Mesenchymal stem cell (in vitro differentiated cells and primary cell): ENCODE measurements around the gene MALRD1.

ENCODE experiments used
- DNase-seq: peaks from one replicate; pipeline ENCODE4 v3.0.0-alpha.2; 2013
- H2AFZ ChIP-seq: one replicate; pipeline ENCODE4 v1.6.1; 2013; ENCODE audit warnings: low read depth, mild to moderate bottlenecking, control low read depth, inconsistent platforms, low read length, moderate library complexity
- H2AK5ac ChIP-seq: 2 replicates; pipeline ENCODE4 v1.6.1; 2013; ENCODE audit warnings: low read length, moderate library complexity, mild to moderate bottlenecking, inconsistent platforms; ENCODE audit not compliant: severe bottlenecking
- H2BK120ac ChIP-seq: one replicate; pipeline ENCODE4 v1.6.1; 2013; ENCODE audit warnings: low read depth, mild to moderate bottlenecking, inconsistent platforms, low read length, moderate library complexity
- H2BK12ac ChIP-seq, 2 experiments: one replicate each; pipeline ENCODE4 v1.6.1; 2013; ENCODE audit warnings: inconsistent platforms in 2 of 2, low read length in 2 of 2, mild to moderate bottlenecking in 2 of 2, moderate library complexity in 2 of 2, control low read depth in 1 of 2
- H2BK15ac ChIP-seq: one replicate; pipeline ENCODE4 v1.6.1; 2013; ENCODE audit warnings: mild to moderate bottlenecking, low read depth, inconsistent platforms; ENCODE audit not compliant: poor library complexity, severe bottlenecking
- H2BK5ac ChIP-seq: 2 replicates; pipeline ENCODE4 v1.6.1; 2013; ENCODE audit warnings: low read depth, mild to moderate bottlenecking, low read length, control low read depth, inconsistent platforms; ENCODE audit not compliant: poor library complexity, severe bottlenecking
- H3K14ac ChIP-seq, 2 experiments: one replicate each; pipeline ENCODE4 v1.6.1; 2013; ENCODE audit warnings: inconsistent platforms in 2 of 2, low read length in 2 of 2, control low read depth in 1 of 2, mild to moderate bottlenecking in 1 of 2, moderate library complexity in 1 of 2
- H3K18ac ChIP-seq, 2 experiments: one replicate each; pipeline ENCODE4 v1.6.1; 2013; ENCODE audit warnings: inconsistent platforms in 2 of 2, low read length in 2 of 2, control low read depth in 1 of 2, low read depth in 1 of 2, mild to moderate bottlenecking in 1 of 2
- H3K23ac ChIP-seq, 2 experiments: one replicate each; pipeline ENCODE4 v1.6.1; 2013; ENCODE audit warnings: inconsistent platforms in 2 of 2, low read length in 2 of 2, mild to moderate bottlenecking in 2 of 2, moderate library complexity in 2 of 2, control low read depth in 1 of 2
- H3K27ac ChIP-seq: 2 replicates; pipeline ENCODE4 v1.5.1; 2013; ENCODE audit warnings: mild to moderate bottlenecking, moderate library complexity, low read length, control low read depth, inconsistent platforms; ENCODE audit not compliant: poor library complexity, severe bottlenecking
- H3K27me3 ChIP-seq, 2 experiments: 2 replicates each; pipeline versions ENCODE4 v1.6.1 to v1.7.0; 2013; ENCODE audit warnings: low read length in 2 of 2, mild to moderate bottlenecking in 2 of 2, moderate library complexity in 2 of 2, control low read depth in 1 of 2, inconsistent platforms in 1 of 2; ENCODE audit not compliant: control insufficient read depth in 1 of 2, insufficient read depth in 1 of 2
- H3K36me3 ChIP-seq, 2 experiments: 2 replicates each; pipeline versions ENCODE4 v1.6.1 to v1.7.0; 2013; ENCODE audit warnings: low read length in 2 of 2, control low read depth in 1 of 2, inconsistent platforms in 1 of 2, low read depth in 1 of 2, mild to moderate bottlenecking in 1 of 2; ENCODE audit not compliant: insufficient read depth in 2 of 2, control insufficient read depth in 1 of 2
- H3K4ac ChIP-seq, 2 experiments: one replicate each; pipeline ENCODE4 v1.6.1; 2013; ENCODE audit warnings: inconsistent platforms in 2 of 2, low read length in 2 of 2, mild to moderate bottlenecking in 2 of 2, moderate library complexity in 2 of 2, control low read depth in 1 of 2, low read depth in 1 of 2
- H3K4me1 ChIP-seq: 2 replicates; pipeline ENCODE4 v1.6.1; 2013; ENCODE audit warnings: low read depth, low read length, control low read depth; ENCODE audit not compliant: control insufficient read depth, insufficient read depth
- H3K4me2 ChIP-seq: 2 replicates; pipeline ENCODE4 v1.6.1; 2013; ENCODE audit warnings: low read length, mild to moderate bottlenecking, inconsistent platforms; ENCODE audit not compliant: poor library complexity, severe bottlenecking
- H3K4me3 ChIP-seq, 2 experiments: 2 replicates each; pipeline versions ENCODE4 v1.5.1 to v1.7.0; 2013; ENCODE audit warnings: low read length in 2 of 2, mild to moderate bottlenecking in 2 of 2, control low read depth in 1 of 2, low read depth in 1 of 2; ENCODE audit not compliant: insufficient read depth in 1 of 2
- H3K79me1 ChIP-seq: replicated peaks from 2 replicates; pipeline ENCODE4 v1.6.1; 2013; ENCODE audit warnings: mild to moderate bottlenecking, control low read depth, low read length, inconsistent platforms; ENCODE audit not compliant: poor library complexity, severe bottlenecking
- H3K9ac ChIP-seq: 2 replicates; pipeline ENCODE4 v1.7.0; 2013; ENCODE audit warnings: mild to moderate bottlenecking, low read length, moderate library complexity
- H3K9me3 ChIP-seq: 2 replicates; pipeline ENCODE4 v1.7.0; 2013; ENCODE audit warnings: mild to moderate bottlenecking, low read length; ENCODE audit not compliant: control insufficient read depth
- H4K8ac ChIP-seq: one replicate; pipeline ENCODE4 v1.6.1; 2013; ENCODE audit warnings: inconsistent platforms, mild to moderate bottlenecking, low read length, moderate library complexity
- H4K91ac ChIP-seq: one replicate; pipeline ENCODE4 v1.6.1; 2013; ENCODE audit warnings: mild to moderate bottlenecking, low read length, inconsistent platforms
- WGBS: methylation state at CpG from one replicate; pipeline ENCODE4 v1.1.7; 2013; ENCODE audit warnings: mixed read lengths; 5-methylcytosine and 5-hydroxymethylcytosine counted together

MALRD1 gene

DNA sequence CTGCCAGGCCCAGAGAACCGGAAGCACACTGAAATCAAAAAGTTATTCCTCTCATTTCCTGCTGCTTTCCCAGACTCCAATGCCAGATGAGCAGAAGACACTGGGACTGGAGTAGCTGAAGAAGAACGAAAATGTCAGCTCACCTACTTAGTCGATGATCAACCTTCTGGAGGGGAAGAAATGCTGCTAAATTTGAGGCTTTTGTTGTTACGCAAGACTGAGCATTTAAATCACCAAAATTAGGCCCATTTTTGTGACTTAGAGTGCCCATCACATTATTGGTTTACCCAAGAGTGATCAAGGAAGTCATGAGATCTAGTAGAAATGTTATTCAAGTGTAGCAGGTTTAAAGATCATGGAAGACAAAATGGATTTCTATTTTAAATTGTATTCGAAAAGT is 585.6 kb downstream of the MALRD1 start:
- Histone ChIP-seq H2BK5ac (no peak overlapping the region), H3K27ac (no peak overlapping the region)
- 98% methylated on average over 5 of the region's 5 CpGs for WGBS

DNA sequence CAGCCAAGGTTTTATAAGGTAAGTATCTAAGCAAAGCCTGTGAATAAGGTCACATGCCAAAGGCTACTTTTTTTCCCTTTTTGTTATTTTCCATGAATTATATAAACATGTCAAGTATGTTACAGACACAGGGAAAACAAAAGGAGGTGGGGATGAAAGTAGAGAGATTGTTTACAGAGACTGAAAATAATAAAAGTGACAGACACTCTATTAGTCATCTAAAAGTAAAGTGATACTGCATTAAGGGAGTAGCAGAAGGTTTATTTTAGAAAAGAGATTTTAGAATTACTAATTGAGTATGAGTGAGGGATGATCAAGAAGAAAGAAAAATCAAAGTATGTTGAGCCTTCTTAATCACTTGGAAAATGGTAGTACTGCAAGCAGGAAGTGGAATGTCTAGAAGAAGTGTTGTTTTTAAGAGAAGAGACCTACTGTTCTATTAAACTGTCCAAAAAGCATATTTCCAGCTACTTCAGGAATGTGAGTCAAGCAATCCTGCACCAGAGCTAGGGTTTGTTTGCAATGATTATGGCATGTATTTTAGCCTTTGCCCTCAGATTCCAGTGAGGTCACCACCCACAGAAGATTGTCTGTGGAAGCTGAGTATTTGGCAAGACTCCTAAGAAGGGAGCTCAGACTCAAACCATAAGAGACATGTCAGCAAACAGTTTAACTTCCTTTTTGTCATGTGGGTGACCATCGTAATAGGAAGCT is 589.7 kb downstream of the MALRD1 start:
- H3K18ac ChIP-seq, result no peak overlapping the region
- no CpG with 5 or more reads among the region's 1 CpG for WGBS
- H3K4ac ChIP-seq, result no peak overlapping the region
- no peak overlapping the region for H2AFZ ChIP-seq
- peak overlapping the region; percentile 82 for H3K9ac ChIP-seq
- H2BK12ac ChIP-seq, result no peak overlapping the region
- H3K27ac ChIP-seq, result peak overlapping the region; percentile 88
- H4K8ac ChIP-seq, result no peak overlapping the region
- no peak overlapping the region for H3K14ac ChIP-seq
- no peaks in the 10 kb centered on the region for H3K9me3 ChIP-seq
- no peak overlapping the region for H2AK5ac ChIP-seq
- no peaks in the 10 kb centered on the region for H3K27me3 ChIP-seq
- peak overlapping the region in 1 of 2 experiments; percentile 72 for H3K4me3 ChIP-seq
- H2BK15ac ChIP-seq, result no peak overlapping the region
- DNase-seq, result peak; percentile 91
- no peaks in the 10 kb centered on the region for H3K36me3 ChIP-seq
- no peak overlapping the region for H3K23ac ChIP-seq
- H3K79me1 ChIP-seq, result no peaks in the 10 kb centered on the region
- H3K4me2 ChIP-seq, result no peak overlapping the region
- H2BK120ac ChIP-seq, result no peak overlapping the region
- H3K4me1 ChIP-seq, result peaks cover 4% of the 10 kb centered on the region
- H2BK5ac ChIP-seq, result no peak overlapping the region
- no peak overlapping the region for H4K91ac ChIP-seq

More for the DNA sequence above, 585.6 kb downstream of the MALRD1 start:
- Histone ChIP-seq H3K4me1 (peaks cover 8% of the 10 kb centered on the region), H2BK12ac (no peak overlapping the region), H2AFZ (no peak overlapping the region), H2BK120ac (no peak overlapping the region), H3K14ac (no peak overlapping the region), H3K27me3 (no peaks in the 10 kb centered on the region), H3K36me3 (no peaks in the 10 kb centered on the region), H3K4me3 (no peak overlapping the region), H3K18ac (no peak overlapping the region), H3K4ac (no peak overlapping the region), H3K9me3 (no peaks in the 10 kb centered on the region), H3K23ac (no peak overlapping the region), H4K8ac (no peak overlapping the region), H2AK5ac (no peak overlapping the region), H3K4me2 (no peak overlapping the region), H4K91ac (no peak overlapping the region), H3K79me1 (no peaks in the 10 kb centered on the region), H2BK15ac (no peak overlapping the region), H3K9ac (no peak overlapping the region)
- no peak for DNase-seq

DNA sequence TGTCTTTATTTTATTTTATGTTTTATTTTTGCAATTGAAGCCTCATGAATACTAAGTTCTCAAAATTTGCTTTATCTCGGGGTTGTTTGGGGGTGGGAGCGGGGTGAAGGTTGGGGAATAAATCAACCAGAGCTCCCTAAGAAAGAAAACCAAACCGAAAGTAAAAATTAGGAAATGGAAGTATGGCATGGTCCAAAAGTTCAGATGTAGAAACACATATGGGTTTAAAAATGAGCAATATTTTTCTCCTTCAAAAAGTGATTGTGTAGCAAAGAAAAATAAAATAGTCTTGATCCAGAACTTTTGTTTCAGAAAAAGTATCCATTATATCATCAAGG is 590.3 kb downstream of the MALRD1 start:
- Histone ChIP-seq H3K27ac (peak overlapping the region; percentile 88), H2AFZ (no peak overlapping the region), H2AK5ac (no peak overlapping the region), H3K9me3 (no peaks in the 10 kb centered on the region), H4K8ac (no peak overlapping the region), H3K23ac (no peak overlapping the region), H2BK12ac (no peak overlapping the region), H3K36me3 (no peaks in the 10 kb centered on the region), H3K18ac (no peak overlapping the region), H2BK5ac (no peak overlapping the region), H3K9ac (peak overlapping the region; percentile 82), H3K4me3 (peak overlapping the region in 1 of 2 experiments; percentile 72), H3K14ac (no peak overlapping the region), H2BK15ac (no peak overlapping the region), H3K27me3 (no peaks in the 10 kb centered on the region), H2BK120ac (no peak overlapping the region), H3K4ac (no peak overlapping the region), H3K4me2 (no peak overlapping the region), H3K79me1 (no peaks in the 10 kb centered on the region), H3K4me1 (peaks cover 4% of the 10 kb centered on the region), H4K91ac (no peak overlapping the region)
- WGBS, result 48% methylated on average over 3 of the region's 3 CpGs
- DNase-seq, result no peak

DNA sequence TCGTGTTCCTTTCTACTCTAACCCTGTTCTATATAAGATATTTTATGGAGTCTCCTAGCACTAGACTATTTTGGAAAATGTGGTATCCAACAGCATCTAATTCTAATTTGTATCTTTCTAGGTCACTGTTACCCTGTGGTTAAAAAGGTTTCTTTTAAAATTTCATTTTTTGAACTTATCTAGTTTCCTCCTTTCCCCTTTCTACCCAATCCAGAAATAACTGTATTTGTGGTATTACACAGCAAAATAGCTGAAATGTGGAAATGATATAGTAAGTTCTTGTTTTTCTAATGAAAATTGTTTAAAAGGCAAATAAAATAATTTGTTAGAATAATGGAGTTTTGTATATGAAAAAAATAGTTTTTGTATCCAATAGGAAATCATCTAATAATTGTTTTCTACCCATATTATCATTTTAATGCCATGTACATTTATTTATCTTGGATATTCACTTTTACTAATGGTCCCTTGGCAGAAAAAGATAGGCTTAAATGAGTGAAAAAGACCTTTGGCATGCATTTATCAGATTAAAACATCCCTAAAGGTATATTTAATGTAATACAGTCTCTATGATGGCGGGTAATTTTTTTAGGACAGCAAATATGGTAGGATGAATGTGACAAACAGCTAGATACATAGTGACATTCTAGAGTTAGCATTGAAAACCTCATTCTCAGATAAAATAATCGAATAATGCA is 592.1 kb downstream of the MALRD1 start:
- Histone ChIP-seq H3K27me3 (no peaks in the 10 kb centered on the region), H4K91ac (no peak overlapping the region), H4K8ac (no peak overlapping the region), H2AFZ (no peak overlapping the region), H3K4me1 (peaks cover 4% of the 10 kb centered on the region), H3K4me3 (no peak overlapping the region), H2AK5ac (no peak overlapping the region), H2BK120ac (no peak overlapping the region), H3K4me2 (no peak overlapping the region), H3K79me1 (no peaks in the 10 kb centered on the region), H3K9ac (no peak overlapping the region), H3K14ac (no peak overlapping the region), H3K27ac (no peak overlapping the region), H3K9me3 (no peaks in the 10 kb centered on the region), H2BK12ac (no peak overlapping the region), H3K4ac (no peak overlapping the region), H3K18ac (no peak overlapping the region), H3K36me3 (no peaks in the 10 kb centered on the region), H2BK15ac (no peak overlapping the region), H2BK5ac (no peak overlapping the region), H3K23ac (no peak overlapping the region)
- WGBS, result no CpG with 5 or more reads among the region's 3 CpGs
- no peak for DNase-seq
